Measurements from ENCODE around the gene IL16. TPM values are rescaled to one million over a fixed set of nuclear protein-coding genes. Genes with fewer than 3 reads are reported as not detected.

The IL16 gene
- total RNA-seq, 1 donor from 2014 or later: not detected

DNA sequence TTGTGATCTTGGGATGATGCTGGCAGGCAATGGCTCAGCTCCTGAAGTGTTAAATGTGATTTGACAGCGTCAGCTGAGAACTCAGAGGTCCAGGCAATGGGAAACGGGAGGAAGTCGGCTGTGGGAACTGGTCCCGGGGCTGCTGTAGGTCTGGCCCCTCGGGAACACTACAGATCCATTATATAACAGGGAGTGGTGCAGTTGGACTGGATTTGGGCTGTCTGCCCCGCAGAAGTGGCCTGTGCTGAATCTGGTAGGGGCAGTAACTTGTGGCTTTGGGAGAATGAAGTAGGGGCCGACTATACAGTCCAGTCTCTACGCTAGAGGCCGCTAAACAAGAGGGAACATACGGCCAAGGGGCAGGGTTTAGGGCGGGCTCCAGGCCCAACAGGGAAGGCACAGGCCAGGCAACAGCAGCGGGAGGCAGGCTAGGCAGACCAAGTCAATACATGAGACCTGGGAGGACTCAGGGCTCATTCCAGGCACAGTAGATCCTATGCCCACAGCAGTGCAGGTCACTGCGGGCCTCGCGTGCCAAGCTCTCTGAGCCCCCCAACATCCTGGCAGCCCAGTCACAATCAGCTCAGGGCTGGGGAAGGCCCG, 20.3 kb upstream of the IL16 start:
- Histone ChIP-seq H3K36me3 (ENCODE audit: control insufficient read depth, insufficient read depth, low read length) (no peaks in the 10 kb centered on the region), H3K4me3 (ENCODE audit: low read depth, low read length) (no peak overlapping the region), H3K27me3 (ENCODE audit: control insufficient read depth, insufficient read depth, low read length) (no peaks in the 10 kb centered on the region)
- TF ChIP-seq, protein P1, sequence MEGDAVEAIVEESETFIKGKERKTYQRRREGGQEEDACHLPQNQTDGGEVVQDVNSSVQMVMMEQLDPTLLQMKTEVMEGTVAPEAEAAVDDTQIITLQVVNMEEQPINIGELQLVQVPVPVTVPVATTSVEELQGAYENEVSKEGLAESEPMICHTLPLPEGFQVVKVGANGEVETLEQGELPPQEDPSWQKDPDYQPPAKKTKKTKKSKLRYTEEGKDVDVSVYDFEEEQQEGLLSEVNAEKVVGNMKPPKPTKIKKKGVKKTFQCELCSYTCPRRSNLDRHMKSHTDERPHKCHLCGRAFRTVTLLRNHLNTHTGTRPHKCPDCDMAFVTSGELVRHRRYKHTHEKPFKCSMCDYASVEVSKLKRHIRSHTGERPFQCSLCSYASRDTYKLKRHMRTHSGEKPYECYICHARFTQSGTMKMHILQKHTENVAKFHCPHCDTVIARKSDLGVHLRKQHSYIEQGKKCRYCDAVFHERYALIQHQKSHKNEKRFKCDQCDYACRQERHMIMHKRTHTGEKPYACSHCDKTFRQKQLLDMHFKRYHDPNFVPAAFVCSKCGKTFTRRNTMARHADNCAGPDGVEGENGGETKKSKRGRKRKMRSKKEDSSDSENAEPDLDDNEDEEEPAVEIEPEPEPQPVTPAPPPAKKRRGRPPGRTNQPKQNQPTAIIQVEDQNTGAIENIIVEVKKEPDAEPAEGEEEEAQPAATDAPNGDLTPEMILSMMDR (IDR thresholded peaks at IDR 0.05; ENCODE audit: insufficient read depth, low read length, poor library complexity, severe bottlenecking): no peak
- DNase-seq (ENCODE audit: low read depth): no peak

DNA sequence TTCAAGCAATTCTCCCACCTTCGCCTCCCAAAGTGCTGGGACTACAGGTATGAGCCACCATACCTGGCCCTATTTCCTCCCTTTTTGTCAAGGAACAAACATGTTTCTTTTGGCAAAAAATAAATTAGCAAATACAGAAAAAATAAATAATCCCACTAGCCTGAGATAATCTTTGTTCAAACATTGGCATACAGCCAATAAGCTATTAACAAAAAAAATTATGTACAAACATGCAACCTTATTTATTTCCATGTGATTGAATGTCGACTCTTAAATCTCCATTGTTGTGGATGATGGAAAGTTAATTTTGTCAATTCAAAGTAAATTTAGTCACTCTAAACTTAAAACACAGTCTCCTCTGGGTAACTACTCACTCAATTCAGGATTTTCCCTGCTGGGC, 18.3 kb upstream of the IL16 start:
- H3K36me3 ChIP-seq (ENCODE audit: control insufficient read depth, insufficient read depth, low read length): no peaks in the 10 kb centered on the region
- TF ChIP-seq, protein P1 (IDR thresholded peaks at IDR 0.05; ENCODE audit: insufficient read depth, low read length, poor library complexity, severe bottlenecking): no peak
- H3K4me3 ChIP-seq (ENCODE audit: low read depth, low read length): no peak overlapping the region
- DNase-seq (ENCODE audit: low read depth): no peak
- H3K27me3 ChIP-seq (ENCODE audit: control insufficient read depth, insufficient read depth, low read length): no peaks in the 10 kb centered on the region

GRCh38 chr15:81181220-81181619, 15.5 kb upstream of the IL16 start:
- Histone ChIP-seq H3K36me3 (ENCODE audit: control insufficient read depth, insufficient read depth, low read length) (no peaks in the 10 kb centered on the region), H3K27me3 (ENCODE audit: control insufficient read depth, insufficient read depth, low read length) (no peaks in the 10 kb centered on the region), H3K4me3 (ENCODE audit: low read depth, low read length) (no peak overlapping the region)
- TF ChIP-seq, protein P1 (IDR thresholded peaks at IDR 0.05; ENCODE audit: insufficient read depth, low read length, poor library complexity, severe bottlenecking): no peak
- DNase-seq (ENCODE audit: low read depth): no peak

GRCh38 chr15:81182031-81182755, 14.5 kb upstream of the IL16 start:
- no peaks in the 10 kb centered on the region for H3K36me3 ChIP-seq (ENCODE audit: control insufficient read depth, insufficient read depth, low read length)
- DNase-seq (ENCODE audit: low read depth): no peak
- TF ChIP-seq, protein P1 (IDR thresholded peaks at IDR 0.05; ENCODE audit: insufficient read depth, low read length, poor library complexity, severe bottlenecking): no peak
- H3K27me3 ChIP-seq (ENCODE audit: control insufficient read depth, insufficient read depth, low read length): no peaks in the 10 kb centered on the region
- no peak overlapping the region for H3K4me3 ChIP-seq (ENCODE audit: low read depth, low read length)

DNA sequence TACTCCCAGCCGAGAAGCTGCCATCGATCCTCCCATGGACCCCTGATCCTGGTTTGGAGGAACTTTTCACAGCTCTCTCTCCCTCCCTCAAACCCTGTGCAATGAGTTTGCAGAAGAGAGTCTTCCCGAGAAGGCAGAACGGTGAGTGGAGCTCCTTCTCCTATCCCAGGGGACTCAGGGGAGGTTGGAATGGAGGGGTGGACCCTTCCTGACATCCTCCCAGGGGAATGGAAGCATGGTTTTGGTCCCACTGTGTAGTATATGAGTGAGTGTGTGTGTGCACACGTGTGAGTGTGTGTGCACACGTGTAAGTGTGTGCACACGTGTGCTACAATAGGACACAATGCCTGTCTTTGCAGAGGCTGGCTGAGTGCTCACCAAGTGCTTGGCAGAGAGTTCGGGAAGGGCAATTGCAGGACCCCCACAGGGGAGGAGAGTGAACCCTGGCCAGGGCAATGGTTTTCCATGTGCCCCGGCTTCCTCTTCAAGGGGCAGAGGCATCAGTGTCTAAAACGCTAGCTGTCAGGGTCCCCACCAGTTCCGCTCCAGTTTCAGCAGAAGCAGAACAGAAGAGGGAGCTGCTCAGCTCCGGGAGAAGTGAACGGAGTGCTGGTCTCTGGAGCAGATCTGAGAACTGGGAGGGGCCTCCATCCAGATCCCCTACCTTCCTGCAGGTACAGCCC, 13.8 kb upstream of the IL16 start:
- DNase-seq (ENCODE audit: low read depth): no peak
- TF ChIP-seq, protein P1 (IDR thresholded peaks at IDR 0.05; ENCODE audit: insufficient read depth, low read length, poor library complexity, severe bottlenecking): no peak
- no peaks in the 10 kb centered on the region for H3K36me3 ChIP-seq (ENCODE audit: control insufficient read depth, insufficient read depth, low read length)
- no peak overlapping the region for H3K4me3 ChIP-seq (ENCODE audit: low read depth, low read length)
- no peaks in the 10 kb centered on the region for H3K27me3 ChIP-seq (ENCODE audit: control insufficient read depth, insufficient read depth, low read length)

Data from kidney epithelial cell (primary cell).